ENCODE results near the gene HBA1.

Gene HBA1

GRCh38 chr16:185691-186090, 9.2 kb downstream of the HBA1 start:
- no peaks in the 10 kb centered on the region for H3K9me3 ChIP-seq (ENCODE audit: insufficient read depth, low read length, severe bottlenecking)
- H3K79me2 ChIP-seq (ENCODE audit: insufficient read depth, low read length), result no peaks in the 10 kb centered on the region
- peaks cover 11% of the 10 kb centered on the region for H3K4me1 ChIP-seq (ENCODE audit: insufficient read depth, low read length)
- no peak overlapping the region for H3K4me3 ChIP-seq (ENCODE audit: low read depth in 1 of 2, low read length in 2 of 2)
- H3K9ac ChIP-seq (ENCODE audit: low read depth, low read length), result no peak overlapping the region
- TF ChIP-seq EZH2 (IDR thresholded peaks at IDR 0.05; ENCODE audit: borderline replicate concordance, low read depth, low read length, severe bottlenecking) (no peak), CTCF (IDR thresholded peaks at IDR 0.05; ENCODE audit: borderline replicate concordance, extremely low read depth, low read length, poor library complexity, severe bottlenecking) (no peak)
- no peak overlapping the region for H3K27ac ChIP-seq (ENCODE audit: low read length)
- no peak overlapping the region for H2AFZ ChIP-seq (ENCODE audit: low read depth, low read length)
- no peak overlapping the region for H3K4me2 ChIP-seq (ENCODE audit: insufficient read depth, low read length)
- H4K20me1 ChIP-seq (ENCODE audit: insufficient read depth, low read length), result peaks cover 30% of the 10 kb centered on the region
- H3K36me3 ChIP-seq (ENCODE audit: insufficient read depth, low read length), result peaks cover 50% of the 10 kb centered on the region
- no peaks in the 10 kb centered on the region for H3K27me3 ChIP-seq (ENCODE audit: insufficient read depth, low read length, poor library complexity)
- no peak for ATAC-seq (ENCODE audit: insufficient read depth, low read depth)
- no peak for DNase-seq

GRCh38 chr16:187330-187729, 10.8 kb downstream of the HBA1 start:
- H3K27me3 ChIP-seq (ENCODE audit: insufficient read depth, low read length, poor library complexity), result no peaks in the 10 kb centered on the region
- no peak for TF ChIP-seq CTCF (IDR thresholded peaks at IDR 0.05; ENCODE audit: borderline replicate concordance, extremely low read depth, low read length, poor library complexity, severe bottlenecking)
- no peak for TF ChIP-seq EZH2 (IDR thresholded peaks at IDR 0.05; ENCODE audit: borderline replicate concordance, low read depth, low read length, severe bottlenecking)
- no peak for ATAC-seq (ENCODE audit: insufficient read depth, low read depth)

GRCh38 chr16:188674-189073, 12.2 kb downstream of the HBA1 start:
- TF ChIP-seq CTCF (IDR thresholded peaks at IDR 0.05; ENCODE audit: borderline replicate concordance, extremely low read depth, low read length, poor library complexity, severe bottlenecking) (peak; percentile 74), EZH2 (IDR thresholded peaks at IDR 0.05; ENCODE audit: borderline replicate concordance, low read depth, low read length, severe bottlenecking) (no peak)
- no peaks in the 10 kb centered on the region for H3K27me3 ChIP-seq (ENCODE audit: insufficient read depth, low read length, poor library complexity)
- H3K4me3 ChIP-seq (ENCODE audit: low read depth in 1 of 2, low read length in 2 of 2), result no peak overlapping the region
- H3K9me3 ChIP-seq (ENCODE audit: insufficient read depth, low read length, severe bottlenecking), result no peaks in the 10 kb centered on the region
- H2AFZ ChIP-seq (ENCODE audit: low read depth, low read length), result no peak overlapping the region
- peaks cover 42% of the 10 kb centered on the region for H4K20me1 ChIP-seq (ENCODE audit: insufficient read depth, low read length)
- H3K79me2 ChIP-seq (ENCODE audit: insufficient read depth, low read length), result no peaks in the 10 kb centered on the region
- no peaks in the 10 kb centered on the region for H3K4me1 ChIP-seq (ENCODE audit: insufficient read depth, low read length)
- H3K4me2 ChIP-seq (ENCODE audit: insufficient read depth, low read length), result no peak overlapping the region
- ATAC-seq (ENCODE audit: insufficient read depth, low read depth) (peak; percentile 83), DNase-seq (peak; percentile 53)
- peaks cover 80% of the 10 kb centered on the region for H3K36me3 ChIP-seq (ENCODE audit: insufficient read depth, low read length)
- no peak overlapping the region for H3K9ac ChIP-seq (ENCODE audit: low read depth, low read length)
- peak overlapping the region; percentile 32; the same call in 1 of the 2 replicates for H3K27ac ChIP-seq (ENCODE audit: low read length)

More at GRCh38 chr16:187330-187729, 10.8 kb downstream of the HBA1 start:
- Histone ChIP-seq H3K4me1 (ENCODE audit: insufficient read depth, low read length) (no peaks in the 10 kb centered on the region), H3K4me2 (ENCODE audit: insufficient read depth, low read length) (no peak overlapping the region), H3K27ac (ENCODE audit: low read length) (no peak overlapping the region), H3K4me3 (ENCODE audit: low read depth in 1 of 2, low read length in 2 of 2) (no peak overlapping the region), H3K9me3 (ENCODE audit: insufficient read depth, low read length, severe bottlenecking) (no peaks in the 10 kb centered on the region), H3K79me2 (ENCODE audit: insufficient read depth, low read length) (no peaks in the 10 kb centered on the region), H4K20me1 (ENCODE audit: insufficient read depth, low read length) (peaks cover 42% of the 10 kb centered on the region), H3K36me3 (ENCODE audit: insufficient read depth, low read length) (peaks cover 67% of the 10 kb centered on the region), H3K9ac (ENCODE audit: low read depth, low read length) (no peak overlapping the region), H2AFZ (ENCODE audit: low read depth, low read length) (no peak overlapping the region)
- no peak for DNase-seq

Measured in DND-41 (cell line).